PC-3 (cell line): ENCODE measurements around the gene ARHGAP26. TPM values are rescaled to one million over a fixed set of nuclear protein-coding genes. Genes with fewer than 3 reads are reported as not detected.

Source experiments
- ATAC-seq: fragments of 200-7000 bp; cut with Tn5 transposase; 2 replicates; pipeline ENCODE4 v1.9.1; 2020; ENCODE audit warnings: mild to moderate bottlenecking, moderate library complexity
- BruUV-seq: library from RNA; stranded (reverse); fragments of 400-500 nt; replicated peaks from 2 replicates; lab custom pipeline; 2021; lab: Mats Ljungman, UMichigan
- CTCF ChIA-PET: fragments of 300-600 bp; sonication (Branson Sonifier 250); formaldehyde crosslinking; loops from one replicate; lab custom pipeline; 2022; ENCODE audit warnings: antibody characterized with exemption; lab: Charles Lee
- POLR2A ChIA-PET: fragments of 300-600 bp; sonication (Branson Sonifier 250); formaldehyde crosslinking; loops from one replicate; lab custom pipeline; 2022; ENCODE audit warnings: antibody characterized with exemption; ENCODE audit not compliant: unreplicated experiment; lab: Charles Lee
- DNase-seq: peaks from one replicate; pipeline ENCODE4 v3.0.0-alpha.2; 2015
- H2AFZ ChIP-seq: fragments of 300-600 bp; sonication (generic); 2 replicates; pipeline ENCODE4 v1.6.0; 2016; ENCODE audit warnings: antibody characterized with exemption, low read length
- H3F3A ChIP-seq: fragments of 300-600 bp; sonication (generic); one replicate; pipeline ENCODE4 v1.6.0; 2017; ENCODE audit warnings: antibody characterized with exemption, low read length, control low read depth, mild to moderate bottlenecking; ENCODE audit not compliant: unreplicated experiment
- H3K27ac ChIP-seq: fragments of 300-600 bp; sonication (generic); 2 replicates; pipeline ENCODE4 v1.5.1; 2016; ENCODE audit warnings: mild to moderate bottlenecking, low read length
- H3K27me3 ChIP-seq: fragments of 300-600 bp; sonication (generic); 2 replicates; pipeline ENCODE4 v1.6.1; 2016; ENCODE audit warnings: low read length, mixed read lengths
- H3K36me3 ChIP-seq: fragments of 300-600 bp; sonication (generic); 2 replicates; pipeline ENCODE4 v1.6.1; 2016; ENCODE audit warnings: low read depth, mixed run types, low read length, mixed read lengths
- H3K4me1 ChIP-seq: fragments of 300-600 bp; sonication (generic); 2 replicates; pipeline ENCODE4 v1.5.1; 2016; ENCODE audit warnings: low read length; ENCODE audit not compliant: insufficient read depth
- H3K4me2 ChIP-seq: fragments of 300-600 bp; sonication (generic); 2 replicates; pipeline ENCODE4 v1.6.0; 2016; ENCODE audit warnings: low read length
- H3K4me3 ChIP-seq: fragments of 300-600 bp; sonication (generic); 2 replicates; pipeline ENCODE4 v1.5.1; 2016; ENCODE audit warnings: mild to moderate bottlenecking, low read length, mixed read lengths
- H3K79me2 ChIP-seq: fragments of 300-600 bp; sonication (generic); 2 replicates; pipeline ENCODE4 v1.6.1; 2017; ENCODE audit warnings: low read length, mixed read lengths
- H3K9ac ChIP-seq: fragments of 300-600 bp; sonication (generic); 2 replicates; pipeline ENCODE4 v1.6.0; 2016; ENCODE audit warnings: mild to moderate bottlenecking, low read length
- H3K9me2 ChIP-seq: fragments of 300-600 bp; sonication (generic); replicated peaks from 2 replicates; pipeline ENCODE4 v1.6.1; 2016; ENCODE audit warnings: mixed run types, low read length, mixed read lengths
- H3K9me3 ChIP-seq: fragments of 300-600 bp; sonication (generic); 2 replicates; pipeline ENCODE4 v1.6.1; 2016; ENCODE audit warnings: low read length, mixed read lengths
- H4K20me1 ChIP-seq: fragments of 300-600 bp; sonication (generic); 2 replicates; pipeline ENCODE4 v1.6.1; 2016; ENCODE audit warnings: low read length, mixed read lengths
- CTCF ChIP-seq: fragments of 300-600 bp; sonication (generic); conservative IDR thresholded peaks from 2 replicates; pipeline ENCODE4 v1.5.1; 2017; ENCODE audit warnings: antibody characterized with exemption, low read depth, mild to moderate bottlenecking, low read length
- EZH2 ChIP-seq: fragments of 300-600 bp; sonication (generic); IDR thresholded peaks from one replicate; pipeline ENCODE4 v1.6.1; 2017; ENCODE audit warnings: antibody characterized with exemption, mild to moderate bottlenecking, low read length; ENCODE audit not compliant: unreplicated experiment
- EZH2phosphoT487 ChIP-seq: fragments of 300-600 bp; sonication (generic); IDR thresholded peaks from 2 replicates; pipeline ENCODE4 v1.6.1; 2018; ENCODE audit warnings: mild to moderate bottlenecking, antibody characterized with exemption, low read length, borderline replicate concordance
- intact Hi-C: fragments of 100-400 bp; cut with micrococcal nuclease; formaldehyde crosslinking; loops from 2 replicates; pipeline ENCODE4 v1.9.0; 2023
- total RNA-seq: library from RNA; depleted of rRNA; stranded (reverse); fragments of >200 nt; gene quantifications from 2 replicates; pipeline ENCODE4 v1.2.3, GENCODE V29; 2014

ARHGAP26 gene
- total RNA-seq, 1 experiment from 2014 or later = 11.7 TPM

GRCh38 chr5:142922223-142922952 is 152.2 kb downstream of the ARHGAP26 start:
- TF ChIP-seq EZH2phosphoT487 (no peak), CTCF (peak; percentile 58)
- no TSS peak for BruUV-seq
- CTCF ChIA-PET = interaction anchor here (0.5 to 0.7 kb wide), 5 partner anchors 10 to 700 kb away, joined by 3 to 4 read pairs (median 3); no protein-coding TSS in a partner anchor
- no peak overlapping the region for H2AFZ ChIP-seq
- H3K9me3 ChIP-seq = no peaks in the 10 kb centered on the region
- H4K20me1 ChIP-seq = no peaks in the 10 kb centered on the region
- H3K4me2 ChIP-seq = peak overlapping the region; percentile 36
- POLR2A ChIA-PET = no interaction called here
- peaks cover 31% of the 10 kb centered on the region for H3K4me1 ChIP-seq
- peak; percentile 64 for DNase-seq
- H3K27me3 ChIP-seq = no peaks in the 10 kb centered on the region
- ATAC-seq = peak; percentile 64
- no peaks in the 10 kb centered on the region for H3K79me2 ChIP-seq
- peak overlapping the region; percentile 19 for H3K9ac ChIP-seq
- H3K9me2 ChIP-seq = no peaks in the 10 kb centered on the region
- peak overlapping the region; percentile 67 for H3K27ac ChIP-seq
- intact Hi-C loops = loop anchor here (1.0 to 10.0 kb wide), 3 partner anchors 43 to 1262 kb away; no protein-coding TSS in a partner anchor
- H3K36me3 ChIP-seq = no peaks in the 10 kb centered on the region
- no peak overlapping the region for H3K4me3 ChIP-seq
- no peaks in the 10 kb centered on the region for H3F3A ChIP-seq

- BruUV-seq = no TSS peak
- Histone ChIP-seq H3K4me3 (no peak overlapping the region), H3K9me2 (no peaks in the 10 kb centered on the region), H3K27me3 (no peaks in the 10 kb centered on the region), H3K4me2 (no peak overlapping the region), H3K9ac (no peak overlapping the region), H4K20me1 (no peaks in the 10 kb centered on the region), H3K79me2 (no peaks in the 10 kb centered on the region), H3F3A (no peaks in the 10 kb centered on the region), H3K9me3 (no peaks in the 10 kb centered on the region), H3K27ac (no peak overlapping the region), H2AFZ (no peak overlapping the region), H3K36me3 (no peaks in the 10 kb centered on the region), H3K4me1 (peaks cover 31% of the 10 kb centered on the region)
- ATAC-seq (no peak), DNase-seq (peak; percentile 15)
- intact Hi-C loops = loop anchor here (2.0 to 10.0 kb wide), 3 partner anchors 478 to 1260 kb away; partner anchors contain the start of gene NR3C1
- TF ChIP-seq EZH2 = no peak
- no peak for TF ChIP-seq EZH2phosphoT487
- peak; percentile 34; the same call in 1 of the 2 replicates for TF ChIP-seq CTCF
- ChIA-PET POLR2A (no interaction called here), CTCF (no interaction called here)
Measured at GRCh38 chr5:142924135-142924883, 154.1 kb downstream of the ARHGAP26 start.
